Measurements from ENCODE around the gene LCN9. TPM values are rescaled to one million over a fixed set of nuclear protein-coding genes. Genes with fewer than 3 reads are reported as not detected.

Gene LCN9
- total RNA-seq, 4 donors from 2014 or later = 1.4 TPM; not detected in 3

DNA sequence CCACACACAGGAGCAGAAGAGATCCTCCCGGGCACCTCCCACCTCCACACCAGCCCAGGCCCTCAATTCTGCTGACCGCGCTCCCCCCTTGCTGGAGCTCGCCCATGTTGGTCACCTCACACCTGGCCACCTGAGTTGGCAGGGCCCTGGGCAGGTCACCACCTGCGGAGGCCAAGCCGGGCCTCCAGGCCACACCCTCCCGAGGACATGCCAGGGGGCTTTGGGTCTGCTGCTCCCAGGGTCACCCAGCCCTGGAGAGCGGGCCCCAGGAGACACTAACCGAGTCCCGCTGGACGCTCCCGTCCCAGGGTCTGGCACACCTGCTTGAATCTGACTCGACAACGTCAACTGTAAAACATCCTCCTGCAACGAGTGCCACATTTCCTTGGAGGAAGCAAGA is 34.1 kb downstream of the LCN9 start:
- ATAC-seq (ENCODE audit: low FRiP score) (no peak), DNase-seq (ENCODE audit: low spot score) (no peak)
- TF ChIP-seq CTCF (IDR thresholded peaks at IDR 0.05) = no peak

DNA sequence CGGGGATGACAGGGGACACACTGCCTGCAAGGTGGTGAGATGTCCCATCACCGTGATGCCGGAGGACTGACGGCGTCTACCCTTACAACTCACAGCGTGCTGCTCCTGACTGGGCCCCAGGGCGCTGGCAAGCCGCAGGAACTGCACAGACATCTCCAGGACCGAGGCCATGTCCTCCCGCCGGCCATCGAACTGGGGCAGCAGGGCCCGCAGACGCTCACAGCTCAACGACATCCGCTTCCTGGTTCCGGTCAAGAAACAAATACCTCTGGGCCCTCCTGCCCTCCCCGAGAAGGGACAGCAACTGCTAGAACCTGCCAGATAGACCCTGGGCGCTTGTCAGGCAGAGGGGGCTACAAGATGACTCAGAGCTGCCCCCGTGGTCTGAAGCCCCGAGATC is 35.1 kb downstream of the LCN9 start:
- ATAC-seq (ENCODE audit: low FRiP score) (no peak), DNase-seq (ENCODE audit: low spot score) (no peak)
- no peak for TF ChIP-seq CTCF (IDR thresholded peaks at IDR 0.05)

GRCh38 chr9:135698767-135699166 is 35.7 kb downstream of the LCN9 start:
- DNase-seq (ENCODE audit: low spot score) (no peak), ATAC-seq (ENCODE audit: low FRiP score) (no peak)
- no peak for TF ChIP-seq CTCF (IDR thresholded peaks at IDR 0.05)

- DNase-seq (ENCODE audit: low spot score) = no peak
- ATAC-seq (ENCODE audit: low FRiP score) = no peak
- TF ChIP-seq CTCF (IDR thresholded peaks at IDR 0.05) = no peak
Measured at GRCh38 chr9:135699440-135699839, 36.3 kb downstream of the LCN9 start, which contains the start of gene SOHLH1. SOHLH1 (minus strand) TSS chr9:135699481; CDS start chr9:135699467, 14 bp downstream.

GRCh38 chr9:135700525-135700924 is 37.4 kb downstream of the LCN9 start:
- DNase-seq (ENCODE audit: low spot score) = no peak
- ATAC-seq (ENCODE audit: low FRiP score) = no peak
- TF ChIP-seq CTCF (IDR thresholded peaks at IDR 0.05) = no peak

GRCh38 chr9:135701067-135701958 is 38.2 kb downstream of the LCN9 start:
- ATAC-seq (ENCODE audit: low FRiP score) = no peak
- DNase-seq (ENCODE audit: low spot score) = no peak

More at GRCh38 chr9:135701067-135701958, 38.2 kb downstream of the LCN9 start:
- TF ChIP-seq CTCF (IDR thresholded peaks at IDR 0.05) = no peak
